SIG-M5 (cell line): ENCODE data around the gene MYH13.

Experiments
- DNase-seq: peaks from one replicate; lab custom pipeline; 2025; lab: John Stamatoyannopoulos, UW

The MYH13 gene

DNA sequence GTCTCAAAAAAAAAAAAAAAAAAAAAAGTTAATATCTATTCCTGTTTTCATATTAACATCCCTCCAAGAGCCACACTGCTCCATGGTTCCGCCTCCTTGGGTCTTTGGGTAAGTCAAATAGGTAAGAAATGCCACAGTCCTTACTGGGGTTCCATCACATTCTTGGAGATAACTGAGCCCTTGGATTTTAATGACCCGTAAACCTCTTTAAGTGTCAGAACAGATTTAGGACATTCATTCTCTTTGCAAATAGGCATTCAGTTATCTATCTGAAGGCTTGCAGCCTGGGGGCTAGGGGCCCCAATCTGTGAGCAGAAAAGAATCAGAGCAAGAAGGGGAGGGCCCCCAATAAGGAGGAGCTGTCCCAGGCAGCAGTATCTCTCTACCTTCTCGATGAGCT, 28.0 kb downstream of the MYH13 start:
- DNase-seq = no peak

DNA sequence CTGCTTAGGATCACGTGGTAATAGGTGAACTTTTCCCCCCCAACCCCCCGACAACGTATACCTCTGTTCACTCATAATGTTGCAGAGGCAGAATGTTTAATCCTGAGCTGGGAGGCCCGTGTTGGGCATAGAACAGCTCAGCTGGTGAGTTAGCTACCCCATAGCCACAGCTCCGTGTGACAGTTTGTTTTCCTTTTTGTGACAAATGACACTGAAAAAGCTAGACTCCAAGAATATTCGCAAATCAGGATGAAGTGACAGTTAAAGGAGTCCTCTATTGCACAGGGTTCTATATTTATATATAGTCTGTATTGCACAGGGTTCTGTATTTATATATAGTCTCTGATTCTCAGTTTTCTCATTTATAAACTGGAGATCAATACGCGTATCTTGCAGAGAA, 33.8 kb downstream of the MYH13 start:
- DNase-seq = no peak

DNA sequence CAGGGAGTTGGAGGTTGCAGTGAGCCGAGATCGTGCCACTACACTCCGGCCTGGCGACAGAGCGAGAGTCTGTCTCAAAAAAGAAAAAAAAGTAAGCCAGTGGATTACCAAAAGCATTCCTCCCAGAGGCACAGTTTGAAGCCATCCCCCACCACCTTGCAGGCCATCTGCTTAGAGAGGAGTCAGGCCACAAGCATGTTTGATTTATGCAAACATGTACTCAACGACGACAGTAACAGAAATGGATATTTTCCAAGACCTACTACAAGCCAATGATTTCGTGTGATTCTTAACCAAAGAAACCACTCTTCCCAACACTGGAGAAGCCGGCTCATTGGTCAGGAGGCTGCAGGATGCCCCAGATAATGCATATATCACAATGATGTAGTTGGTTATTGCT, 34.8 kb downstream of the MYH13 start:
- DNase-seq = no peak

DNA sequence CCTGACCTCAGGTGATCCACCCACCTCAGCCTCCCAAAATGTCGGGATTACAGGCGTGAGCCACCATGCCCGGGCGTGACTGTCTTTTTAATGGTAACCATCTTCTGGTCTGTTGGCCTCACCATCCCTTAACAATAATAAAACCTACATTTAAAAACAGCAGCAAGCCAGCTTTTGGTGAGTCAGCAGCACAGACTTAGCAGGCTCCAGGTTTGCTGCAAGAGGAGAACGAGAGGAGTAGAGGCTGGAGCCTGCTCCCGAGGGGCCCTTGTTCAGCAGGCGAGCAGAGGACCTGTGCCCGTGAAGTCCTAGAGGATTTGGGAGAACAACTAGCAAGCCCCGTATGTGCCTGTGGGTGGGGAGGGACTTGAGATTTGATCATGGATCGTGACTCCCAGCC, 35.7 kb downstream of the MYH13 start:
- DNase-seq = no peak

DNA sequence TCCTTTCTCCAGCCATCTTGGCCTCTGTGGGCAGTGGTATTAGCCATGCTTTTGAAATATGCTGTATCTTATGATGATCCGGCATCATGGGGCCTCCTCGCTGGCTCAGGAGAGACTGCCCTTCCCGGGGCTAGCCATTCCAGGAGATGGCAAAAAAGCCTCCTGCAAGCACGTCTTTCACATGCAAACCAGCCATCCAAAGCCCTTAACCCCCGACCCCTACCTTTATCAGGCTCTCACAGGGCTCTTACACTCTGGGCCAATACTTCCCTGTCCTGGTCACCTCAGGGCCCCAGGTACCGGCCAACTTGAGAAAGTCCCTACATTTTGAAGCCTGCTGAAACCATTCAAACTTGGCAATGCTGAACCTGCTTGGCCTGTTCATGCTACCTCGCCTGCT, 36.4 kb downstream of the MYH13 start:
- no peak for DNase-seq

DNA sequence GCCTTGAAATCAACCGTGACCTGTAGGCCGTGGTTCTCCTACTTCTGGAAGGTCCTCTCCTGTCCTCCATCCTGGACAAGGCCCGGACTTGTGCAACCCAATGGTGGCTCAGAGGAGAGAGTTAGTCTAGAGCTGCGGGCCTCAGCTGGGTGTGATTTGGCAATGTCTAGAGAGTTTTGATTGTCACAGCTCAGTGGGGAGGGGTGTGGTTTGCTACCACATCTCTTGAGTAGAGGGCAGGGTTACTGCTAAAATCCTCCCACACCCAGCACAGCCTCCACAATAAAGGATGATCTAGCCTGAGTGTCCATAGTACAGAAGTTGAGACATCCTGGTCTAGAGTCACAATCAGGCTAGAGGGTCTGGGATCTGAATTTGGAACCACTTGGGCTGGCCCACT, 40.3 kb downstream of the MYH13 start:
- DNase-seq = no peak

DNA sequence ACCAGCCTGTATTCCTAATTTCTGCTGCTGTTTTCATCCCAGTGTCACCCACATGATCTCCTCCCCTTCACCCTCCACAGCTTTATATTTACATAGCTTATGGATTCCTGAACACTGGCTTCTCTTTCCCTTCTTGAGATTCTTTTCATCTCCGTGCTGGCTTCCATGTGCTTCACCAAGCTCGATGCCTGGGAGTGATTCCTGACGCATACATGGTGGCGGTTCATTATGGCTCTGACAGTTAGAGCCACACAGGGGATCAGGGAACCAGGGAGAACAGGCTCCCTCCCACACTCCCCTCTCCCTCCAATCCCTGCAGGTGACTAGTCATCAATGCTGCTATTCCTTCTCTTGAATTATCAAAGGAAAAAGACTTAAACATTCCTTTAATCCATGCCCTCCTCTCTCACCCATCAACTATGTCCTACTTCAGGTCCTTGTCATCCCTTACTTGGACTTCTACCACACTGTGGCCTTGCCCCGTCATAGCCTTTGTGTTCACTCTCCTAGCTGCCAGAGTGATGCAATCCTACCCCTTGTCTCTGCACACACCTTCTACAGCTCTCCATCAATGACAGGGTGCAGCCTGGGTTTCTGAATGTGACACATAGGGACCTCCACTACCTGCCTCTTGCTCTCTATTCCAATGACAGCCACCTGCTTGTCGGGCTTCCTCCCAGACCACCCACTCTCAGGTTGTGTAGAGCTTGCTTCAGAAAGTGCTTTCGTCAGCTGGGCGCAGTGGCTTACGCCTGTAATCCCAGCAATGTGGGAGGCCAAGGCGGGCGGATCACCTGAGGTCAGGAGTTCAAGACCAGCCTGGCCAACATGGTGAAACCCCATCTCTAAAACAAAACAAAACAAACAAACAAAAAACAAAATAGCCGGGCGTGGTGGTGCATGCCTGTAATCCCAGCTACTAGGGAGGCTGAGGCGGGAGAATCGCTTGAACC, 43.6 kb downstream of the MYH13 start:
- DNase-seq = no peak

DNA sequence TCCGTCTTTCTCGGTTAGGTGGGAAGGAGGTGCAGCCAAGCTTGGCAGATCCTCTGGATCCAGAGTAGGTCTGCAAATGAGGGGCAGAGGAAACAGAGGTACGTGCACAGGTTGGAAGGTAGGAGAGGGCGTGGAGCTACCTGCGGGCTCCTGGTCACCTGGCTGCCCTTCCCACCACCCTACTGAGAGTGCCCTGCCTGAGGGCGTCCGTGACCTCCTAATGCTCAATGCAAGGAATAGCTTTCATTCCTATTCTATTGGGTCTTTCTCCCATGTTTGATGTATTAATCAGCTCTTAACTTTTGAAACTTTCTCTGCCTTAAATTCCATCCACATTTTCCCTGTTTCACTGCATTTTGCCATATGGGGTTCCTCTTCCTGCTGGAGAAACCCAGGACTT, 44.6 kb downstream of the MYH13 start:
- DNase-seq = no peak

DNA sequence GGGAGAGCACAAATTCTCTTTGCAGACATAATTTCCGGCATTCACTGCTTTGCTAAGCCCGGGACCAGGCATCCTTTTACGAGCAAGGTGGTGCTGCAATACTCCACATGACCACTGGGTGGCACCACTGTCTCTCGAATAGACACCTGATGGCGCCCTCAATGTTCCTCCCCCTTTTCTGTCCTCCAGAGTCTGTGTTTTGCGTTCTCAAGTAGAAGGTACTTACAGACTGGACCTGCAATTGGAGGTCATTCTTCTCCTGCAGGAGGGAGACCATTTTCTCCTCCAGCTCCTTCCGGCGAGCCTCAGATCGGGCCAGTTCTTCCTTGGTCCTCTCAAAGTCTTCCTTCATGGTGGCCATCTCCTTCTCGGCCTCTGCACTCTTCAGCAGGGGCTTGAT, 45.2 kb downstream of the MYH13 start:
- DNase-seq = no peak

DNA sequence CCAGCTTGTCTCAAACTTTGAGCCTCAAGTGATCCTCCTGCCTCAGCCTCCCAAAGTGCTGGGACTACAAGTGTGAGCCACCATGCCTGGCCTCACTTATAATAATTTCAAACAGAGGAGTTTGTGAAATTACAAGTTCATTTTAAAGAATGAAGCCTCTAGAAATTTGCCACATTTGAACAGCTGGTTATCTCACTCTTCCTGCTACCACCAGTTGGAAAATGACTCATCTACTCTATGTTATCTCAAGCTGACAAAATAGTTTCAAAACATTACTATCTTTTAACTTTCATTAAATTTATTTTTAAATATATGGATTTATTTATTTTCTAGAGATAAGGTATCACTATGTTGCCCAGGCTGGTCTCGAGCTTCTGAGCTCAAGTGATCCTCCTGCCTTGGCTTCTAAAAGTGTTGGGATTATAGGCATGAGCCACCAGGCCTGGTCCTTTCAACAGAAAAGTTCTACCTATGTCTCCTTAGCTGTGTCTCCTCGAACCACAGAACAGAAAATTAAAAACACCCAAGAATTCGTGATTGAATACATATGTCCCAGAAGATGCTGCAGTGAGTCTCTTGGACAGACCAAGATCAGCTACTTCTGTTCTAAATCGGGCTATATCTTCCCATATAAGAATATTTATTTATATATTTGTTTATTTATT, 47.6 kb downstream of the MYH13 start:
- DNase-seq = no peak

DNA sequence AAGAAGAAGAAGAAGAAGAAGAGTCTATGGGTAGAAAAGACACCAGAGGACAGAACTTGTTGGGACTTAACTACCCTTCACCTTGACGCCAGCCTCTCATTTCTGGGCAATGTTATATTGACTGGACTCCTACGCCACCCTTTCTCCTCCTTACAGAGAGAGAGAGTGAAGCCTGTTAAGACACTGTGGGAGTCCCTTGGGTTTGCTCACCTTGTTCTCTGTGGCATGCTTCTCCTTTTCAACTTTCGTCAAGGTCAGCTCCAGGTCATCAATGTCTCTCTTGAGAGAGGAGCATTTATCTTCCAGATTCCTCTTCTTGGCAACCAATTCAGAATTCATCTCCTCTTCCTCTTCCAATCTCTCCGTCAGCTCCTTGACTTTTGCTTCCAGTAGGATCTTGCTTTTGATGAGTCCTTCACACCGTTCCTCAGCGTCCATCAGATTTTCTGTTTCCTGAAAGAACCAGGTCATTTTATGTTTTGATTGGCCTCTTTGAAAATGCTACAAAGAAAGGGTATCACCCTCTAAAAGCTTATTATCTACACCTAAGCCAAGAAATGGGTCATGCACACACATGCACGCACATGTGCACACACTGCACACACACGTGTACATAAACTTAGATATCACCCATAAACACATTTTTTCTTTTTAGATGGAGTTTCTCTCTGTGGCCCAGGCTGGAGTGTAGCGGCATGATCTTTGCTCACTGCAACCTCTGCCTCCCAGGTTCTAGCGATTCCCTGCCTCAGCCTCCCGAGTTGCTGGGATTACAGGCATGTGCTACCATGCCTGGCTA, 48.8 kb downstream of the MYH13 start:
- no peak for DNase-seq

DNA sequence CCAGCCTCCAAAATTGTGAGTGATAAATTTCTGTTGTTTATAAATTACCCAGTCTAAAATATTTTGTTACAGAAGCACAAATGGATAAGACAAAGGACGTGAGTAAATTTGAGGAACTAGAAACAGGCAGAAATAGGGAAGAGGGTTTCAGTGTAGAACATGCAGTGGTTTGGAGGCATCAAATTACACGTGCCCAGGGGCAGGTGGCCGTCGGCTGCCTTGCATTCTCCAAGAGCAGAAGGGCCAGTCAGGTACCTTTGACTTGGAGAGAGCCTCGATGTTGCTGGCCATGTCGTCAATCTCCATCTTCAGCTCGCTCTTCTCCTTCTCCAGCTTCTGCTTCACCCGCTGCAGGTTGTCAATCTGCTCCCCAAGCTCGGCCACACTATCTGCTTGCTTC, 54.3 kb downstream of the MYH13 start:
- no peak for DNase-seq

DNA sequence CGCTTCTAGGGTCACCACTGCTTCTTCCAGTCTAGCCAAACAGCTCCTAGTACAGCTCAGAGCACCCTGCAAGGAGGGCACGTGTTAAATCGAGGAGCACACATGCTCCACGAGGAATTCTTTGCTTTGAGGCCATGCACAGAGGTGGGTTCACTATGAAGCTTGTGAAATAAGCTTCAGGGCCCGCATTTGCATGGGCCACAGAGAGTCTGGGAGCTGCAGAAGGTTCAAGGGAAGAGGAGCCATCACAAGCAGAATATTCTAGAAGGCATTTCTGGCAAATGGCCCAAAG, 55.3 kb downstream of the MYH13 start:
- DNase-seq = no peak

DNA sequence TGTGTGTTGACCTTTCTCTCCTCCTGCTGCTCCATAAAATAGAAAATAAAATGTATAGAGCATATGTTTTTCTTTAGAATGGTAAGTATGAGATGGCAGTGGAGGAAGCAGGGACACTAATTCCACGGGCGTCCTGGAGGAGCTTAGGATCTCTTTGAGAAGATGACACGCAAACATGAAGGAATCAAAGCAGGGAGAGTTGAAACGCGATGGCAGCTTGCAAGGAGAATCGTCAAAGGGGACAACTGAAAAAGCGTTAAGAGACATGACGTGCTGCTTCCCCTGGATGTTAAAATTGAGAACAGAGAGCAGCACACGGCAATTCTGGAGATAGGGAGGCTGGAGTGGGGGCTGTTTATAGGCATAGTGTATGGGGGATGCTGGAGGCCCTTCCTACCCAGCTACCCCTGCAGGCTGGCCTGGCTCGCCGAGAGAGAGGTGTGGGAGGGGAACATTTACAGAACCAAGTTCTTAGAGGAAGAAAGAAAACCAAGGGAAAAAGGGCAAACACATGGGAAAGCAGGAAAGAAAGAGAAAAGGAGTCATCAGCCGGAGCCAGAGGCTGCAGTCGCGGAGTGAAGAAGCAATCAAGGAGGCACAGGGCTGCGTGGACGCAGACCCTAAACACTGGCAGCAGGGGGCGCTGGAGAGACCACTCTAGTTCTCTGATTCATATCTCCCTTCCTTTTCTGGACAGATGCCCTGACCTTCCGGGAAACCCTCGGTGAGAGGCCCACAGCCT, 55.8 kb downstream of the MYH13 start:
- DNase-seq = no peak

DNA sequence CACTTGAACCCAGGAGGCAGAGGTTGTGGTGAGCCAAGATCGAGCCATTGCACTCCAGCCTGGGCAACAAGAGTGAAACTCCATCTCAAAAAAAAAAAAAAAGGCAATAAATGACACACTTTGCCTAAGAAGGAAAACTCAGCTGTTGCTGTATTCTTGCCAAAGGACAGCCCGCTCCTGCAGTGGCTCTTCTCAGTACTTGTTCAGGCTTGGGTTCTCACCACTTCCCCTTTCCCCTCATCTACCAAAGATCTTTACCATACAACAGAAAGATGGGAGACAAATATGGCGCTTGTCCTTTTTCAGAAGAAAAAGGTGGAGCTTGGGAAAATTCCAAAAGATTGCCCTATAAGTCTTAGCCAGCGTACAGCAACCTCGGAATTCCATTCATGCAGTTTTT, 58.5 kb downstream of the MYH13 start:
- no peak for DNase-seq

DNA sequence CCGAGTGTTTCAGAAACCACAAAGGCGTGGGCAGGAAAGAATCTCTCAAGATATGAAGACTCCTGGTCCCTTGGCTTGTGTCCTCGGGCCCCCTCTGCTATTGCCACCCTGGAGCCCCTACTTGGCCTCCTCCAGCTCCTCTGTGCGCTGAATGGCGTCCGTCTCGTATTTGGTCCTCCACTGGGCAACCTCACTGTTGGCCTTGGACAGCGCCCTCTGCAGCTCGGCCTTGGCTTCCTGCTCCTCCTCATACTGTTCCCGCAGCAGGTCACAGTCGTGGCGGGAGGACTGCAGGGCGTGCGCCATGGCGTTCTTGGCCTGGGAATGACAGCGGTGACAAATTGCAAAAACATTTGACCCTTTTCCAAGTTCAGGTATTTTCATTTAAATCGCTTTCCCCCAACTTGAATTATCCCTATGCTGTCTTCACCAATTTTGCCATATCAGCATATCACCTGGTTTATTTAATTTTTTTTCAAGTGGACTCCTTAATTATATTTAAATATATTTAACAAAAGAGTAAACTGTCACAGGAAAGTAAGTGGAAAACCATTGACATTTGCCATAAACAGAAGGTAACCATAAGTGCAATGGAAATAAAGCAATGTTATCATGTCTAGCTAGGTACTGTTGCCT, 59.7 kb downstream of the MYH13 start:
- no peak for DNase-seq

DNA sequence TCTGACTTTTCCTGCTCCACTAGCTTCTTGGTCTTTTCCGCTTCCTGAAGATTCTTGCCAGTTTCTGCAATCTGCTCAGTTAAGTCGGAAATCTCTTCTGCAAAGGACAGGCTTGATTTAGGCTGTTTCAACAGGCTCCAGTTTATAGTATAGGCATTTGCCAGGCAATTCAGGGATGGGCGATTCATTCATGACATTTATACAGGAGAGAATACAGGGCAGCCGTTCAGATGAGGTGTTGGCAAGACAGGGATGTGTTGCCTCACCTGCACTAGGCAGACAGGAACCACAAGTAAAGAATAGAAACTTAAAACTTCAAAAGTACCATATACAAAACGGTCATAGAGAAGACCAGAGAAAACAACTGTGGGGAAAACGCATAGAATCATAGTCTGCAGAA, 61.7 kb downstream of the MYH13 start:
- no peak for DNase-seq

DNA sequence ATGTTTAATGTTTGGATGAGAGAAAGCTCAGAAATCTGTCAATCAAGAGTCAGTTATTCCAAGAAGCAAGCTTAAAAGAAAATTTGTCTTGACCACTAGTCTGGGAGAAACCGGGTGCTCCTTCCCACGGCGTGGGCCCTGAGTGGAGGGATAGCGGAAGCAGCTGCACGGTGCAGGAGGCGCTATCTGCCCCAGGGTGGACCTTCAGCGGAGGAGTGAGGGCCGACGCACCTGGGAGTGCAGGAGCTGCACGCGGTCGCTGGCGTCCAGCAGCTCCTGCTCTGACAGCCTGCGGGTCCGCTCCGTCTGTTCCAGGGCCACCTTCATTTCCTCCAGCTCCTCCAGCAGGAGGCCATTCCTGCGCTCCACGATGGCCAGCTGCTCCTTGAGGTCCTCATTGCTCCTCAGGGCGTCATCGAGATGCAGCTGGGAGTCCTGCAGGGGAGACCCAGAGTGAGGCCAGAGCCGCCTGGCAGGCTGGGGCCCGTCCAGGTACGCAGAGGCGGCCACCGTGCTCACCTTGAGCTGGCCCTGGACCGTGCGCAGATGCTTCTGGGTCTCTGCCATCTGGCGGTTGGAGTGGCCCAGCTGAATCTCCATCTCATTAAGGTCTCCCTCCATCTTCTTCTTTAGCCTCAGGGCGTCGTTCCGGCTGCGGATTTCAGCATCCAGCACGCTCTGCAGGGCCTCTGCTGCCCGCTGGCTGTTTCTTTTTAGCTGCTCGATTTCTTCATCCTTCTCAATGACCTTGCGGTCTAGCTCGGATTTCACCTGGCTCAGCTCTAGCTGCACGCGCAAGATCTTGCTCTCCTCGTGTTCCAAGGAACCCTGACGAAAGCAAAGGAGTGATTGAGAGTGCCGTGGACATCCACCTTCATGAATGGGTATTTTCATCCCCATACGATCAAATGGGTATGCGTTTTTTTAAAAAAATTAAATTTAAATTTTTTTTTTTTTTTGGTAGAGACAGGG, 63.5 kb downstream of the MYH13 start:
- DNase-seq = no peak

DNA sequence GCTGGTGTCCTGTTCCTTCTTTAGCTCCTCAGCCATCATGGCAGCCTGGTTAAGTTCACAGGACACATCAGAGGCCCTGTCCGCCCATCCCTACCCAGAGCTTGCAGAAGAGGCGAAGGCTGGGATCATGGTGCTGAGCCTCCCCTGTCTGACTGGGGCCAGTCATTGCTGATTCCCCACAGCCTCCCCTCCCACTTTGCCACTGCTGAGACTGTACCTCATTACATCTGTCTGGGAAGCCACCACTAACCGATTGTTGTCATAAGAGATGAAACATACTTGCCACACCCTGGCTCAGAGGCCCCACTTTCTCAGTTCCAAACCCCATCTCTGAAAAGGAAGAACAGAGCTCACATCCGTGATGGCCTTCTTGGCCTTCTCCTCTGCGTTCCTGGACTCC, 66.2 kb downstream of the MYH13 start:
- DNase-seq = no peak

DNA sequence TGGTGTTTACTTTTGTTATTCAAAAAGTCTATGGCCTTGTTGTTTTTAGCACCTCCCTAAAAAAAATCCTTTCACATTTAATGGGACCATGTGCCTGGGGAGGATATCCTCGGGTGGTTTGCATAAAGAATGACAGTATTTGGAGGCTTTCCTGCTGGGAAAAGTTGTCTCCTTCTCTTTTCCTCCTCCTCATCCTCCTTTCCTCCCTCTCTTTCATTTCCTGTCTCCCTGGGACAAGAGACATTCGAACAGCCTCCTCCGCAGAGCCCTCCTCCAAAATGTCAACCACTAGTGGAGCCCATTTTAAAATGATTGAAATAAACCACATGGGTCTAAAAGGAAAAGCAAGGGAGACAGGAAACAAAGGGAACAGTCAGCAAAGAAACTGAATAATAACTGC, 67.4 kb downstream of the MYH13 start:
- no peak for DNase-seq
